ENCODE data around the gene ENDOD1.
A peak's percentile ranks its signal among the peaks of the same experiment; 100 is the strongest.
"Not testable (repeated sequence)": the region's sequence is repeated elsewhere in the genome, so short reads cannot be mapped to it uniquely, and the experiment has no call there.

ENDOD1 gene, protein sequence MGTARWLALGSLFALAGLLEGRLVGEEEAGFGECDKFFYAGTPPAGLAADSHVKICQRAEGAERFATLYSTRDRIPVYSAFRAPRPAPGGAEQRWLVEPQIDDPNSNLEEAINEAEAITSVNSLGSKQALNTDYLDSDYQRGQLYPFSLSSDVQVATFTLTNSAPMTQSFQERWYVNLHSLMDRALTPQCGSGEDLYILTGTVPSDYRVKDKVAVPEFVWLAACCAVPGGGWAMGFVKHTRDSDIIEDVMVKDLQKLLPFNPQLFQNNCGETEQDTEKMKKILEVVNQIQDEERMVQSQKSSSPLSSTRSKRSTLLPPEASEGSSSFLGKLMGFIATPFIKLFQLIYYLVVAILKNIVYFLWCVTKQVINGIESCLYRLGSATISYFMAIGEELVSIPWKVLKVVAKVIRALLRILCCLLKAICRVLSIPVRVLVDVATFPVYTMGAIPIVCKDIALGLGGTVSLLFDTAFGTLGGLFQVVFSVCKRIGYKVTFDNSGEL

DNA sequence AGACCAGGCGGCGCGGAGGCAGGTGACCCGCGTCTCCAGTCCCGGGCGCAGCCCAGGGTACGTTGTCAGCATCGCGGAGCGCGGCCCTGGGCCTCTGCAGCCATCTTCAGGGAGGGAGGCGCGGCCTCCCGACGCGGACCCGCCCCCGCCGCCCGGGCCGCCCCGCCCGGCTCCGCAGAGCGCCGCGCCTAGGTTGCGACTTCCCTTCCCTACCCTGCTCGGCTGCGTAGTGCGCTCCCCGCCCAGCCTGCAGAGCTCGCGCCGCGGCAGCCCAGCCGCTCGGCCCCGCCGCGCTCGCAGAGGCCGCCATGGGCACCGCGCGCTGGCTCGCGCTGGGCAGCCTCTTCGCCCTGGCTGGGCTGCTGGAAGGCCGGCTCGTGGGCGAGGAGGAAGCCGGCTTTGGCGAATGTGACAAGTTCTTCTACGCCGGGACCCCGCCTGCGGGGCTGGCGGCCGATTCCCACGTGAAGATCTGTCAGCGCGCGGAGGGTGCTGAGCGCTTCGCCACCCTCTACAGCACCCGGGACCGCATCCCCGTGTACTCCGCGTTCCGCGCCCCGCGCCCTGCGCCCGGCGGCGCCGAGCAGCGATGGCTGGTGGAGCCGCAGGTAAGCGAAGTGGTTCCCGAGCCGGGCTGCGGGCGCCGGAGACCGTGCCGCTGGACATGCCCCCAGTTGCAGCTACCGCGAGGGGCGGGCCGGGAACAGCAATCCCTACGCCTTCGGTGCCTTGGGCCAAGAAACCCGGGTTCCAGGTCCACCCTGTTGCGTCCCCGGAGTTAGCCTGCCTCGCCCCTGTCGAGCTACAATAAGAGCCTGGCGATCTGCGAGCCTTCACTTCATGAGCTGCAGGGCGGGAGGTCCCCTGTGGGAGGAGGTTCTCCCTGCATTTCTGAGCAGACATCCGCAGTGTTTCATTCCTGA, at the start of gene ENDOD1:
Gene ENDOD1 (plus strand): TSS at position 227 of the 923 bp plus-strand sequence. CDS start 82 bp downstream, at position 309.
- DNase-seq, result peak; percentile 81

DNA sequence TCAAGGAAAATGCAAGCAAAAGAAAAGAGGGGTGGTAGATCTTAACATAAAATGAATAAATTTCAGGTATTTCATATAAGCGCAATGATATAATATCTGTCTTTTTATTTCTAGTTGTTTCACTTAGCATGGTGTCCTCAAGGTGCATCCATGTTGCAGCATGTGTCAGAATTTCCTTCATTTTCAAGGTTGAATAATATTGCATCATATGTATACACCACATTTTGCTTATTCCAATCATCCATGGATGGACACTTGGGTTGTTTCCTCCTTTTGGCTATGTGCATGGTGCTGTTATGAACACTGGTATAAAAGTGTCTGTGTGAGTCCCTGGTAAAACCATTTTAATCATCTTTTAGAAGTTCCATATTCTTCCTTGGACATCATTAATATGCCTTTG, 47.4 kb upstream of the ENDOD1 start:
- DNase-seq, result no peak

DNA sequence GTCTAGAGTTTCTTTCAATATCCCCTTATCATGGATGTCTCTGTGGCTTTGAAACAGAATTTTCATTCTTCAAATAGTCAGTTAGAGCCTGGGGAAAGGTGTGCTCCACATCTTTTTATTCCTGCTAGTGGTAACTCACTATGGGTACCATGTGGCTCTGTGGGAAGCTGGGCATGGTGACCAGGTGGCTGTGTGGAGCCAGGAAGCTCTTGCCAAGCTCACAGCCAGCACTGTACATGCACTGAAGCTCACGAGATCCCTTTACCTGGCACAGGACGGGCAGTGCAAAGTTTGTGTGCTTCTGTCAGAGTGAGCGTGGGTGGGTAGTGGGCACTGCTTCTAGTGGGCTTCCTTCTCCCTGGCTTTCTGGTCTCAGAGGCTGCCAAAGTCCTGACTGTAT, 46.7 kb upstream of the ENDOD1 start:
- no peak for DNase-seq

DNA sequence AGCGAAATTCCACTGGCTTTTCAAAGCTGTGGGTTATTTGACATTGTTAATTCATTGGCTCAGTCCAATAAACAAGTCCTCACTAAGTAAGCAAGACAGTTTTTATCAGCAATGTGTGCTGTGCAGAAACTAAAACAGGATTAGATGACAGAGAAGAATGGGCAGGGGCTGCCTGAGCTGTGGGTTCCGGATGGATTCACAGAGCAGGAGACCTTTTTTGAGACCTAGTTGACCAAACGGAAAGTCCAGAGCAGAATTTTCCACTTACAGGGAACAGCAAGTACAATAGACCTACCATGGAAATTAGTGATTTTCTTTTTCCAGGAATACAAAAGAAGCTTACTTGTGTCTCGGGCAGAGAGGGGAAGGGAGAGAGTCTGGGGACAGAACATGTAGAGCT, 45.6 kb upstream of the ENDOD1 start:
- DNase-seq, result no peak

DNA sequence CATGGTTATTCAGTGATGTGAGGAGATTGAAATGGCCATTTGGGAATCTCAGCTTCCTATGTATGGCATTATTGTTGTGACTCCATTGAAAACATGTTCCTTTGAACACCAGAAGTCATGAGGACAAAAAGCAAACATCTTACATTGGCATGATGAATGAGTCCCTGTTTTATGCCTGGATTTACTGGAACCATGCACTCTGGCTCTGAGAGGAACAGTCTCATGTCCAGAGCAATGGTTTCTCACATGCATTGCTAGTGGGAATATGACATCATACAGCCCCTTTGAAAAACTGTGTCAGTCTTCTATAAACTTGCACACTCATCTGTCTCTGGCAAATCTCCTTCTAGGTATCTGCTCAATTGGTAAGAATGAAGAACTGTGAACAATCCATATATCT, 43.8 kb upstream of the ENDOD1 start:
- no peak for DNase-seq

DNA sequence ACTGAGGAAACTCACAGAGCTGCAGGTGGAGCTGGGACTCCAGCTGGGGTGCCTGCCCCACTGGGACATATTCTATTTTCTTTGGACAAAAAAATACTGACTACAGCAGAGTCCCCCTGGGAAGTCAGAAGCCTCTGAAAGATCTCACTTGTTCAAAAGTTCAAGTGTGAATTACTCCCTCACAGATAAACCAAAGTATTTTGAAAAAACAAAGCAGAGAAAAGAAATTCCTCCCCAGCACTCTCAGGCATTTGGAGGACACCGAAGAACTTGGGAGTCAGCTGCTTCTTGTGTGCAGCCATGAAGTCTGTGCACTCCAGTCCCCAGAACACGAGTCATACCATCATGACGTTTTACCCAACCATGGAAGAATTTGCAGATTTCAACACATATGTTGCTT, 40.5 kb upstream of the ENDOD1 start, which contains the start of gene KDM4F:
Gene KDM4F (plus strand): TSS at position 301 of the 400 bp plus-strand sequence.
- not testable (repeated sequence) for DNase-seq

DNA sequence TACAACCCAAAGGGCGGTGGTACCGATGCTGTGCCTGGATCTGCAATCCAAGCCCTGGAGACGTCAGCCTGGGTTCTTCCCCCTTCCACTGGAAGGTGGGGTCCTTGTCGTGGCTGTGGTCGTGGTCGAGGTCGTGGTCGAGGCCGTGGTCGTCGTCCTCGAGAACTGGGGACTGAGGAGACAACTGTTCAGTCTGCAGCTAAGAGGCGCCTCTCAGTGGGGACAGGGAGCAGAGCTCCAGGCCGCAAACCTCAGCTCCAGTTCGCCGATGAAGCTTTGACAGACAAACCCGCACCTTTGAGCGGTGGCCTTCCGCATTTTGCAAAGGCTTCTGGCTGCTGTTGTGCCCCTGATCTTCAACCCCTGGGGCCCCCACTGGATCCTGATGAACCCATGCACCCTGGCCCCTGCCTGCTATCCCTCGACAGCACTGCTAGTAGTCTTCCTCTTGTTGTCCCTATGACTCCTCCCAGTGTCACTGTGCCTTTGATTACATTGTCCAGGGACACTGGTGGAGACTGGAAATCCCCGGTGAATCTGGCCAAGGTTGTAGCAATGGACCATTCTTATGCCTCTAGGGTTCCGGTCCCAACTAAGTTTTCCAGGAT, 38.9 kb upstream of the ENDOD1 start:
- no peak for DNase-seq

DNA sequence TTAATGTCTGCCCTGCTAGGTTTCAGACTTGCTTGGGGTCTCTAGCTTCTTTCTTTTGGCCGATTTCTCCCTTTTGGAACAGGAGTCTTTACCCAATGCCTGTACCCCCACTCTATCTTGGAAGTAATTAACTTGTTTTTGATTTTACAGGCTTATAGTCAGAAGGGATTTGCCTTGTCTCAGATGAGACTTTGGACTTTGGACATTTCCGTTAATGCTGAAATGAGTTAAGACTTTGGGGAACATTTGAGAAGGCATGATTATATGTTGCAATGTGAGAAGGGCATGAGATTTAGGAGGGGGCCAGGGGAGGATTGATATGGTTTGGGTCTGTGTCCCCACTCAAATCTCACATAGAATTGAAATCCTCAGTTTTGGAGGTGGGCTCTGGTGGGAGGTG, 35.3 kb upstream of the ENDOD1 start:
- DNase-seq, result no peak

DNA sequence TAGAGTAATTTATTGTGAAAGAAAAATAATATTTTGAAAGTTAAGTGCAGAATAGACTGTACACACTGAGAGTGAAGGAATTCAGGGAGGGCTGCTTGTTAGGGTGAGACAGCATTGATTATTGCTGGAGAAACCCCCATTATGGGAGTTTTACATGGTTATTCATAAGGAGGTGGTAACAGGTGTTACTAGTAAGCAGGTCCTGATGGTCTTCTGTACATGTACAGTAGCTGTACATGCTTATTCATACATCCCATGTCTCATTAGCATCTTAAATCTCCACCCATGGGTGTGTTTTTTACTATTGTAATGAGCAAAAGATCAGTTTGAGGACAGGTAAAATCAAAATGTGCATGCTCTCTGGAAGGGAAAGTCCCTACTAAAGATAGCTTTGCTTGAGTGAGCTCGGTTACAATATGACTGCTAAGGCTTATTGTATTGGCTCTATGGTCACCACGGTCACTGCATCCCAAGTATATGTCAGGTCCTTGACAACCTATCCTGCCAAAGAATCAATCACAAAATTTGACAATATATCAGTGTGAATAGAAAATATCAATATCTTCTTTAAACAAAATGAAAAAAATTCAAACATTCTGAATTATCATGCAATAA, 34.3 kb upstream of the ENDOD1 start:
- no peak for DNase-seq

DNA sequence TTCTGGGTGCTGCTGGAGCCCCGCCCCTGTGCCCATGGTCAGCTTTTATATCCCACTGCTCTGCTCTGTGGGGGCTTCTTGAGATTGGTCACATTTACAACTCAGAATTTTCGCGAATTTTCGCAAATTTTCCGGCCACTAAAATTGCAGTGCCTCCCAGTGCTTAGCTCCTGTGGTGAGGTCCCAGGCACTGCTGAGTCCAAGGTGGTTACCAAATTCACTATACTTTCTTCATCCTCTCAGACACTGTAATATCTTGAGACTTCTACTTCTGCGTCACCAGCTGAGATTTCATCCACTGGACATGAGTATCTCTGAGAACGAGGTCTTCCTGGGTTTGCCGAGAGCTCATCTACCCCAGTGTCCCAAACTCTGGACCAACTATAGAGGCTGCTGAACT, 31.7 kb upstream of the ENDOD1 start:
- DNase-seq, result no peak

DNA sequence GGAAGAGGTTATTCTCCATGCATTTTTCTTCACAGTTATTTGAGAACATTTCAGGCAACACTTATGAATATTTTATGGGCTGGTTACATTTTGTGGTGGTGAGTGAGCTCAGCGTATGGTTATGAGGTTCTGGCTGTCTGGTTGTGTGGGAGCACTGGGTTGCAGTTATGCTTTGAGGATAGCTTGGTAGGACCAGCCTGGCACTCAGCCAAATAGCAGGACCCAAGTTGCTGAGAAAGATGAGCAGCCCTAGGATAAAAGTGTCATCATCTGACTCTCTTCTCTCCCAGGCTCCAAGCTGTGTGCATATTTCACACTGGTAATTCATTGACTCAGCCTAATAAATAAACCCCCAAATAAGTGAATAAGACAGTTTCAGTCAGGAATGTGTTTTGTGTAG, 31.0 kb upstream of the ENDOD1 start:
- peak; percentile 43 for DNase-seq

DNA sequence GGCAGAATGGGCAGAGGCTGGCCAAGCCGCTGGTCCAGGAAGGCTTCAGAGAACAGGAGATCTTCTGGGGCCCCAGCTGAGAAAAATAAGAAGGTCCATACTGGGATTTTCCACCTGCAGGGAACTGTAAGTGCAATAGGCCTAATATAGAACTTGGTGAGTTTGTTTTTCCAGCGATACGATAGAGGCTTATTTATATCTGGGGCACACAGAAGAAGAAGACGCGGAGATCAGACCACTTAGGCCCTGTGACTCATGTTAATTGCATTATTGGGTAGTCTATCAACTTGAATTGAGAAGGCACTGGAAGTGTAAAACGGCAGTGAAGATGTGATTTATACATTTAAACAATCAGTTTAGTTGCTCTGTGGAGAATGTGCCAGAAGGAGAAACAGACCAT, 30.6 kb upstream of the ENDOD1 start:
- DNase-seq, result no peak

DNA sequence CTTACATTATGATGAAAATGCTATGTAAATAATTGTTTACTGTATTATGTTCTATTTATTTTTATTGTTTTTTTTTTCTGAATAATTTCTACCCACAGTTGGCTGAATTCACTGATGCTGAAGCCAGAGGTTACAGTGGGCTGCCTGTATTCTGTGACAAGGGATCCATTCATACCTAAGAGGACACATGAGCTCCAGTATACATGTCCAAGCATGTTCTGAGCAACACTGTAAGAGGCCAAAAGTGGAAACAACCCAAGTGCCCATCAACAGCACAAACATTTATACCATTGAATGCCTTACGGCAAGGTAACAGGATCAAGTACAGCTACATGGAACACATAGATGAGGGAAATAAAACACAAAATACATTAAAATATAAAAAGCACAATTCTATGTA, 24.3 kb upstream of the ENDOD1 start:
- DNase-seq, result no peak

DNA sequence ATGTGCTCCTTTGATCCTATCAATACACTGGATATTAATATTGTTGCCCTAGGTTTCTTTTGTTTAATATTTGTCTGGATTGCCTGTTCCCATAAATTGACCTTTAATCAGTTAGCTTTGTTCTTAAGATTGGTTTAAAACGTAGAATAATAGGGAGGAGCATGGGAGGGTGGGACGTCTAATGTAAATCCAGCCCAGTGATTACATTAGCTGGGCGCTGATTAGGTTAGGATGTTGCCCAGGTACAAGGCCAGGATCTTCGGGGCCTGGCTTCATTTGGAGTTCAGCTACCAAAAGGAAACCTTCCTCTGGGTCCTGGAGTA, 23.0 kb upstream of the ENDOD1 start, which contains the start of gene SRSF8:
Gene SRSF8 (plus strand): TSS at position 204 of the 323 bp plus-strand sequence. CDS start 308 bp downstream, outside the sequence.
- DNase-seq, result no peak

DNA sequence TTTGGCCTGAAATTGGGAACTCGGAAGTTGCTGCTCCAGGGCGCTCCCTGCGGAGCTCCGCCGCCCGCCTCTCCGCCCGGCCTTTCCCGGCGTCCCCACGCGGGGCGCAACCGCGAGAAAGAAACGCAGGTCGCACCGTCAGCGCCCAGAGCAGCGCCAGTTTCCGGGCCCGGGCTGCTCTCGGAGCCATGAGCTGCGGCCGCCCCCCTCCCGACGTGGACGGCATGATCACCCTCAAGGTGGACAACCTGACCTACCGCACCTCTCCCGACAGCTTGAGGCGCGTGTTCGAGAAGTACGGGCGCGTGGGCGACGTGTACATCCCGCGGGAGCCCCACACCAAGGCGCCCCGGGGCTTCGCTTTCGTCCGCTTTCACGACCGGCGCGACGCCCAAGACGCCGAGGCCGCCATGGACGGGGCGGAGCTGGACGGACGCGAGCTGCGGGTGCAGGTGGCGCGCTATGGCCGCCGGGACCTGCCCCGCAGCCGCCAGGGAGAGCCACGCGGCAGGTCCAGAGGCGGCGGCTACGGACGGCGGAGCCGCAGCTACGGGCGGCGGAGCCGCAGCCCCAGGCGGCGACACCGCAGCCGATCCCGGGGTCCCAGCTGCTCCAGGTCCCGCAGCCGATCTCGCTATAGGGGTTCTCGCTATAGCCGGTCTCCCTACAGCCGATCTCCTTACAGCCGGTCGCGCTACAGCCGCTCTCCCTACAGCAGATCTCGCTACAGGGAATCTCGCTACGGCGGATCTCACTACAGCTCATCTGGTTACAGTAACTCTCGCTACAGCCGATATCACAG, 22.4 kb upstream of the ENDOD1 start:
- DNase-seq, result peak; percentile 73

DNA sequence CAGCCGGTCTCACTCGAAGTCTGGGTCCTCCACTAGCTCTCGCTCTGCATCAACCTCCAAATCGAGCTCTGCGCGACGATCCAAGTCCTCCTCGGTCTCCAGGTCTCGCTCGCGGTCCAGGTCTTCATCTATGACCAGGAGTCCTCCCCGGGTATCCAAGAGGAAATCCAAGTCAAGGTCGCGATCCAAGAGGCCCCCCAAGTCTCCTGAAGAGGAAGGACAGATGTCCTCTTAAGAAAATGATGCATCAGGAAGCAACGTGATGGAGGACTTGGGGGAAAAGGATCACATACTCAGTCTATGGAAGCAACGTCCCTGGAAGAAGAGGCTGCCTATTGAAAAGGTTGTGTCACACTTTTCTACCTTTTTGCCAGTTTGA, 21.8 kb upstream of the ENDOD1 start:
- DNase-seq, result no peak

DNA sequence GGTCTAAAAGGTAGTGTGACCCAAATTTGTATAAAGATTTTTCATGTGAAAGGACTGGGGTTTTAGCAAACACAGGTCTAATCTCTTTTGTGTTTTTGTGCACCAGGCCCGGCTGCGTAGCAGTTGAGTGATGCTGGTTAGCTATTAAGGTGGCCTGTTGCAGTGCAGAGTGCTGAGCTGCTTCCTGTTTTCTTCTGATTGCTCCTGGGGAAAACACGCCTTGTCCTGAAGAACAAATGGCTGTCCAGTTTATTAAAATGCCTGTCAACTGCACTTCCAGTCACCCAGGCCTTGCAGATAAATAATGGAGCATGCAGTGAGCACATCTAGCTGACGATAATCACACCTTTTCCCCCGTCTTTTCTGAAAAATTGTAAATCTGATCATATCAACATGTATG, 21.1 kb upstream of the ENDOD1 start:
- peak; percentile 91 for DNase-seq

DNA sequence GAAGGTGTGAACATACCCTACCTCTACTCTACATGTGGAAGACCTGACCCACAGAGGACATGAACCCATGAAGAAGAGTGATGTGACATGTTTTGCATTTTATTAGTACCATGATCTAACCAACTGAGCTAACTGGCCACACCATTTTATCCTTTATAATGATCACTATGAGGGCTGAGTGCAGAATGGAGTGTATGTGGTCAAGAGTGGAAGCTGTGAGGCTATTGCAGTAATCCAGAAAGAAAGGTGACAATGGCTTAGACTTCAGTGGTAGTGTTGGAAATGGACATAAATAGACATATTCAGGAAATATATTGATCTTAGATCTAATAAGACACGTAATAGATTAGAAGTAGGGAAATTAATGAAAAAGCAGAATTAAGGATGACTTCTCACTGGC, 19.2 kb upstream of the ENDOD1 start:
- no peak for DNase-seq

DNA sequence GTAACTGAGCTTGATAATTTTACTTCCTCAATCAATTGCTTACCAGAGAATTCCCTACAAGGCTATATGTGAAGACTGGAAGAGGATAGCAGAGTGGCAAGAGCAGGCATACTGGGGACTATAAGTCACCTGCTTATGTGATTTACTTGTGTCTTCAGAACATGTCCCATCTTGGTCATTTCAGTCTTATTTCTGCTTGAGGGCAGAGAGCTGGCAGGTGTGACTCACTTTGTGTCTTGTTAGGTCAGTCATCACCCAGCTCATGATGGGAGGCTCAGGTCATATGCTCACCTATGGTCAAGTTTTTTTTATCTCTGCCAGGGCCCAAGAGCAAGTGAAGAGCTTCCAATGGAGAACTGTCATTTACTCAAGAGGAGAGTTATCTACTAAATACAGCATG, 16.7 kb upstream of the ENDOD1 start:
- no peak for DNase-seq

DNA sequence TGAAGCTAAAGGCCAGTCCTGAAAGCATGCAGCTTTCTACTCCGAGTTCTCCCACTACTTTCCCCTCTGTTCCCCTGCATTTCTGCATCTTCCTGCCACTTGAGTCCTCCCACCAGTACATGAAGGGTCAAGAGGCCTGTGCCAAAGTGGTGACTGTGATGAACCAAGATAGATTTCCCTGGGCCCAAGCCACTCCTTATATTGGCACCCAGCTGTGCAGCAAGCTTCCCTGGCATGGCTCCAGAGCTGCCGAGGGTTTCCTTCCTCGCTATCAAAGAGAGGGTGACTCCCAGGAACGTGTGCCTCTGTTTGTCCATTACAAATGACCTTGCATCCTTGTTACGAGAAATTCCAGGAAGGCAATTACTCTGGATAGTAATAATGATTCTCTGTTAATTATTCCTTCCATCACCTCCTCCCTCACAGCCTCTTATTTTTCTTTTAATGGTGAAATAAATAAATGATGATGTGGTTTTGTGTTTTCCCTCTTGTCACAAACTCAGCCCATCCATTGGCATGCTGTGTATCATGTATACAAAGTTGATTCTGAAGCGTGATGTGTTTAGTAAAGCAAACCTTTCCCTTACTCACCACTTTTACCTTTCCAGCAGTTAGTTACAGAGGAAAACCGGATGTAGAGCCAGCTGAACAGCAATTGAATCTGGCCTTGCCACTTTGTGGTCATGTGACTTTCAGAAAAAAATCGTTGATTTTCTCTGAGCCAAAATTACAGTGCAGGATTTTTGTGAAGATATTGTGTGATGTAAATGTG, 14.7 kb upstream of the ENDOD1 start:
- DNase-seq, result no peak

DNA sequence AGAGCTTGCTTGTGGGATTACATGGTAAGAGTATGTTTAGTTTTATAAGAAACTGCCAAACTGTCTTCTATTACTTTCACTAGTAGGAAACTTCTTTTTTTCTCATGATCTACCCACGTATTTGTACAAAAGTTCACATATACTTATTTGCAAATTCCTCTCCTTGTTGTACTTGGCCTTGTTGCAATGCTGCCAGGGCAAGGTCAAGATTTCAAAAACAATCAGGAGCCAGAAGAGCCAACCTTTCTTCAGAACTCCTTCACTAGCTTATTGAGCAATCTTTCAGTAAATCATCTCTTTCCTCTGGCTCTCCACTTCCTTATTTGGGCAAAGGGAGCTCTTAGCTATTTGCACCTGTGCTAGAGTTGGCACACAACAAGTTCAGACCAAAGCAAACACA, 13.2 kb upstream of the ENDOD1 start:
- peak; percentile 68 for DNase-seq
